Cerebellar nuclear complex (tissue), 1 donor: Measurements from ENCODE around the gene SPRYD3.

Experiments
- DNase-seq, 2 experiments: peaks; one replicate each; lab custom pipeline; 2025; lab: John Stamatoyannopoulos, UW

Gene SPRYD3

GRCh38 chr12:53063708-53064612 lies 15.2 kb downstream of the SPRYD3 start:
- no peak for DNase-seq

GRCh38 chr12:53062977-53063707 lies 16.0 kb downstream of the SPRYD3 start:
- DNase-seq: no peak

- DNase-seq: no peak
Measured at GRCh38 chr12:53062011-53062961, 16.9 kb downstream of the SPRYD3 start.

- no peak for DNase-seq
Measured at GRCh38 chr12:53061404-53062010, 17.7 kb downstream of the SPRYD3 start.

GRCh38 chr12:53060721-53061276 lies 18.4 kb downstream of the SPRYD3 start:
- no peak for DNase-seq

GRCh38 chr12:53060064-53060720 lies 19.0 kb downstream of the SPRYD3 start:
- DNase-seq: no peak

- DNase-seq: no peak
Measured at GRCh38 chr12:53059434-53060063, 19.6 kb downstream of the SPRYD3 start.

GRCh38 chr12:53058674-53059433 lies 20.3 kb downstream of the SPRYD3 start:
- no peak for DNase-seq

- DNase-seq: no peak
Measured at GRCh38 chr12:53057816-53058500, 21.2 kb downstream of the SPRYD3 start.

- DNase-seq: no peak
Measured at GRCh38 chr12:53056901-53057300, 22.3 kb downstream of the SPRYD3 start.

- no peak for DNase-seq
Measured at GRCh38 chr12:53056296-53056695, 22.9 kb downstream of the SPRYD3 start.

GRCh38 chr12:53055471-53056266 lies 23.5 kb downstream of the SPRYD3 start:
- no peak for DNase-seq

- peak; percentile 90 to 93 for DNase-seq
Measured at GRCh38 chr12:53054112-53054878, 24.9 kb downstream of the SPRYD3 start.

GRCh38 chr12:53053218-53054111 lies 25.7 kb downstream of the SPRYD3 start:
- DNase-seq: no peak

- no peak for DNase-seq
Measured at GRCh38 chr12:53052419-53053217, 26.6 kb downstream of the SPRYD3 start.
